Gastroesophageal sphincter (tissue), 4 donors: Measurements from ENCODE around the gene SMAD2. TPM values are rescaled to one million over a fixed set of nuclear protein-coding genes. Genes with fewer than 3 reads are reported as not detected.

Experiments
- ATAC-seq: fragments of 150-250 bp; one replicate; pipeline ENCODE4 v1.9.1; 2016; ENCODE audit warnings: mild to moderate bottlenecking, moderate library complexity
- H3K27ac ChIP-seq, 4 donors: fragments of 200-600 bp; sonication (generic) in 3 of 4; 1 replicate in 3 of 4; 2 replicates in 1 of 4; pipeline ENCODE4 v1.5.1; 2016 to 2019
- H3K27me3 ChIP-seq: fragments of 200-600 bp; sonication (generic); one replicate; pipeline ENCODE4 v1.5.1; 2019
- H3K36me3 ChIP-seq, 2 donors: fragments of 200-600 bp; sonication (generic); one replicate each; pipeline ENCODE4 v1.5.1; 2019; ENCODE audit warnings: control low read depth in 1 of 2
- H3K4me1 ChIP-seq, 3 donors: fragments of 200-600 bp; sonication (generic); 1 replicate in 2 of 3; 2 replicates in 1 of 3; pipeline ENCODE4 v1.5.1; 2016 to 2019; ENCODE audit warnings: control low read depth in 2 of 3
- H3K4me3 ChIP-seq, 2 donors: fragments of 200-600 bp; sonication (generic); one replicate each; pipeline ENCODE4 v1.5.1; 2019; ENCODE audit warnings: mild to moderate bottlenecking in 1 of 2, moderate library complexity in 1 of 2
- H3K9me3 ChIP-seq, 3 donors: fragments of 200-600 bp; sonication (generic); one replicate each; pipeline ENCODE4 v1.5.1; 2017 to 2019; ENCODE audit warnings: control low read depth in 2 of 3
- CTCF ChIP-seq, 4 experiments: fragments of 200-600 bp in 2 of 4; fragments of 450-650 bp in 2 of 4; sonication (generic) in 1 of 4; IDR thresholded peaks; one replicate each; pipeline ENCODE4 v1.5.1; 2017 to 2019; ENCODE audit warnings: antibody characterized with exemption in 4 of 4, mild to moderate bottlenecking in 2 of 4, moderate library complexity in 2 of 4
- EP300 ChIP-seq: sonication (generic); formaldehyde crosslinking; IDR thresholded peaks from one replicate; pipeline ENCODE4 v1.6.1; 2017; ENCODE audit warnings: antibody characterized with exemption, mild to moderate bottlenecking
- POLR2A ChIP-seq, 2 donors: fragments of 450-650 bp; IDR thresholded peaks; one replicate each; pipeline ENCODE4 v1.6.1; 2017; ENCODE audit warnings: antibody characterized with exemption in 2 of 2, mild to moderate bottlenecking in 2 of 2, moderate library complexity in 1 of 2
- POLR2AphosphoS5 ChIP-seq: sonication (generic); formaldehyde crosslinking; IDR thresholded peaks from one replicate; pipeline ENCODE4 v1.6.1; 2017; ENCODE audit warnings: antibody characterized with exemption
- WGBS, 2 donors: methylation state at CpG; one replicate each; pipeline ENCODE4 v1.1.5; 2018; ENCODE audit warnings: low coverage in 1 of 2; 5-methylcytosine and 5-hydroxymethylcytosine counted together
- total RNA-seq, 4 donors: library from RNA; depleted of rRNA; stranded (reverse); fragments of >200 nt; gene quantifications; one replicate each; pipeline ENCODE4 v1.1.0, GENCODE V29; 2016

The SMAD2 gene
- total RNA-seq, 4 donors from 2014 or later, result 76.5 to 143 (median 109) TPM

GRCh38 chr18:47912343-47912742, 18.1 kb downstream of the SMAD2 start:
- no peak for TF ChIP-seq CTCF (IDR thresholded peaks at IDR 0.05)
- no peak for TF ChIP-seq POLR2A (IDR thresholded peaks at IDR 0.05)
- TF ChIP-seq POLR2AphosphoS5, result no peak
- TF ChIP-seq EP300, result no peak
- Histone ChIP-seq H3K9me3 (no peaks in the 10 kb centered on the region), H3K4me3 (no peak overlapping the region), H3K27me3 (no peaks in the 10 kb centered on the region), H3K4me1 (peaks cover 3 to 52% (median 8%) of the 10 kb centered on the region in 3 donors), H3K27ac (peak overlapping the region in 2 of 4 donors; percentile 49 to 60), H3K36me3 (no peaks in the 10 kb centered on the region)
- ATAC-seq, result no peak
- 40 to 67% methylated on average over 1 of the region's 1 CpG for WGBS, 2 donors

DNA sequence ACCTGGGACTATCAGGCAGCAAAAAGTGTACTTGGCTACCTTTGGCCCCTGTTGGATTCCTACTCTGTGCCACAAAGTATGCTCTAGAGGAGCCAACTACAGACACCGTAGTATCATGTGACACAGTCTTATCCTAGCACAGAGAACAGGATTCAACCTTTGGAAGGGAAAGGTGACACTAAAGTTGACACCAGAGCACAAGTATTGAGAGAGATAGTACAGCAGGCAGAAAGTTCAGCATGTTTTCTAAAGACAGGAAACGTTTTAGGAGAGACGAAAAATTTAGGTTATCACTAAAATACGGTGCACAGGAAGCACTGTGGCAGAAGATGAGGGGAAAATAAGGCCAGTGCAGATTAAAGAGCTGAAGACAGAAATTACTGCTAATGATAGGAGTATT, 18.6 kb downstream of the SMAD2 start:
- Histone ChIP-seq H3K4me3 (no peak overlapping the region), H3K36me3 (no peaks in the 10 kb centered on the region), H3K4me1 (peaks cover 3 to 52% (median 8%) of the 10 kb centered on the region in 3 donors), H3K9me3 (peaks cover 0 to 1% (median 0%) of the 10 kb centered on the region in 3 donors), H3K27ac (peak overlapping the region in 2 of 4 donors; percentile 49 to 60), H3K27me3 (no peaks in the 10 kb centered on the region)
- ATAC-seq, result no peak
- 42 to 72% methylated on average over 4 of the region's 4 CpGs for WGBS, 2 donors
- TF ChIP-seq POLR2A (IDR thresholded peaks at IDR 0.05) (no peak), EP300 (no peak), POLR2AphosphoS5 (no peak), CTCF (IDR thresholded peaks at IDR 0.05) (no peak)

- Histone ChIP-seq H3K36me3 (peaks cover 2 to 5% of the 10 kb centered on the region in 2 donors), H3K4me3 (no peak overlapping the region), H3K9me3 (peaks cover 0 to 9% (median 0%) of the 10 kb centered on the region in 3 donors), H3K27ac (no peak overlapping the region), H3K4me1 (peaks cover 3 to 33% (median 4%) of the 10 kb centered on the region in 3 donors), H3K27me3 (no peaks in the 10 kb centered on the region)
- TF ChIP-seq POLR2AphosphoS5 (no peak), CTCF (IDR thresholded peaks at IDR 0.05) (no peak), EP300 (no peak), POLR2A (IDR thresholded peaks at IDR 0.05) (no peak)
- 65 to 100% methylated on average over 1 to 4 of the region's 4 CpGs for WGBS, 2 donors
- no peak for ATAC-seq
These were observed 21.0 kb downstream of the SMAD2 start for GRCh38 chr18:47909484-47909883.

- TF ChIP-seq EP300 (no peak), POLR2AphosphoS5 (no peak), POLR2A (IDR thresholded peaks at IDR 0.05) (no peak), CTCF (IDR thresholded peaks at IDR 0.05) (no peak)
- Histone ChIP-seq H3K27ac (no peak overlapping the region), H3K36me3 (peaks cover 2 to 5% of the 10 kb centered on the region in 2 donors), H3K9me3 (peaks cover 0 to 17% (median 0%) of the 10 kb centered on the region in 3 donors), H3K27me3 (no peaks in the 10 kb centered on the region), H3K4me3 (no peak overlapping the region), H3K4me1 (peaks cover 3 to 24% (median 4%) of the 10 kb centered on the region in 3 donors)
- 86 to 89% methylated on average over 6 of the region's 6 CpGs for WGBS, 2 donors
- ATAC-seq, result no peak
These were observed 21.9 kb downstream of the SMAD2 start for GRCh38 chr18:47908592-47908991.

DNA sequence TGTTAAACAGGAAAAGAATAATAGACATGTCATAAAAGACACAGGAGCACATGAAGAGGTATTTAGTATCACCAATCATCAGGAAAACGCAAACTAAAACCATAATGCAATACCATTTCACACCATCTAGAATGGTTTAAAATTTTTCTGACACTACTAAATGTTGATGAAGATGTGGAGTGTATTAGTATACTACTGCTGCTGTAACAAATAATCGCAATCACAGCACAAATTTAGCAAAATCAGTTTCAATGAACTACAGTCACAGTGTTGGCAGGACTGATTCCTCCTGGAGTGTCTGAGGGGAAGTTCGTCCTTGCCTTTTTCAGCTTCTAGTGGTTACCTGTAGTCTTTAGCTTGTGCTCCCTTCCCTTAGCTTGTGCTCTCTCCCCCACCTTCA, 24.1 kb downstream of the SMAD2 start:
- 100% methylated on average over 3 of the region's 3 CpGs for WGBS, 2 donors
- H3K36me3 ChIP-seq, result peaks cover 2 to 5% of the 10 kb centered on the region in 2 donors
- no peak for ATAC-seq

More for the DNA sequence above, 24.1 kb downstream of the SMAD2 start:
- Histone ChIP-seq H3K27ac (no peak overlapping the region), H3K27me3 (no peaks in the 10 kb centered on the region), H3K4me3 (no peak overlapping the region), H3K9me3 (peaks cover 0 to 17% (median 0%) of the 10 kb centered on the region in 3 donors), H3K4me1 (peaks cover 0 to 10% (median 3%) of the 10 kb centered on the region in 3 donors)
- no peak for TF ChIP-seq POLR2A (IDR thresholded peaks at IDR 0.05)
- no peak for TF ChIP-seq EP300
- no peak for TF ChIP-seq POLR2AphosphoS5
- TF ChIP-seq CTCF (IDR thresholded peaks at IDR 0.05), result no peak
